Activated gamma-delta T cell treated with Interleukin-2 at 50 U/mL for 16 hours (primary cell): ENCODE measurements around the gene GPR32.
A peak's percentile ranks its signal among the peaks of the same experiment; 100 is the strongest.
"Not testable (repeated sequence)": the region's sequence is repeated elsewhere in the genome, so short reads cannot be mapped to it uniquely, and the experiment has no call there.

Experiments
- DNase-seq: peaks from one replicate; pipeline ENCODE4 v3.0.0-alpha.2; 2020

GPR32 gene

DNA sequence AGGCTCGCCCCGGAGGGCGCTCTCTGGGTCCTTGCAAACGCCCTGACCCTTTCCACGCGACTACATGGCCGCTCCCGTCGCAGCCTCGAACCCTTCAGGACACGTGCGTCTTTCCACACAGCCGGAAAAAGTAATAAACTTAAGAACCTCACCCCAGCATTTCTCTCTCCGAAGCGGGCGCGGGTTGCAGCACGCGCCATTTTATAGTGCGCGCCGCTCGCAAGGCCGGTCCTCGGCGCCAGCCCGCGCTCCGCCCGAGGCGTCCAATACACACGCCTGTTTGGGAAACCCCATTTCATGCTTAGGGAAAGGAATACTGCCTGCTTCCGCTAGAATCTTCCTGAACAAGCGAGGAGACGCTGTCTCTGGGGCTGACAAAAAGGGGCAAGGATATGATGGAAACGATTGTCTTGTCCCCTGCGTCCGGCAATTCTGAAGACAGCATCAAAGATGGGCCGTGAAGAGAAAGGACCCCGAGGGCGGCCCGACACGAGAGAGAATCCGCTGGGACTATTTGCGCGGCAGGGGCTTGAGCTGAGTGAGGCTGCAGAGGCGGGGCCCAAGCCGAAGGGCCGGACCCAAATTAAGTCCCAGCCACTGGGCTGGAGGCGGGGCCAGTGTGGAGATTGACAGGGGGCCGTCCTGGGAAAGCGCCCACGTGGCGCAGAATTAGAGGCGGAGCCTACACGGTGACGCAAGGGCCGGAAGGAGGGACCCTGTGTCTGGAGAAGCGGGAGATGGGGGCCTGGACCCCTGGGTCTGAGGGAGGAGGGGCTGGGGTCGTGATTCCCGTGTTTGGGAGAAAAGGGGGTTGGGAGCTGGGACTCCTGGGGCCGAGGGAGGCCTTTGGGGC, 34.4 kb downstream of the GPR32 start:
- peak; percentile 96 for DNase-seq

DNA sequence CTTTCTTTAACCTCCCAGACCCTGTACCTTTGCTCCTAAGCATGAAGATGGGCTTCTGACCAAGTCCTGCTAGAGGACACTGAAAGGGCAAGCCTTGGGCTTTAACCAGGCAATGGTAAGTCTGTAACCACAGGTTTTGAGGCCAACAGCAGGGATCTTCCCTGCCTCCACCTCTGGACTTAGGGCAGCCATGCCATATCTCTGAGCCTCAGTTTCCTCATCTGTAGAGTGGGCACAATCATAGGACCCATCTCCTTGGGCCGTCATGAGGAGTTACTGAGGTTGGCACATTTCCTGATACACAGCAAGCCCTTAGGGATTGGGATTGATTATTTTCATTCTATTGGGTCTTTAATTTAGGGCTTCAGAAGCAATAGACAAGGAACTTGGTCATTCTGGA, 38.6 kb downstream of the GPR32 start:
- no peak for DNase-seq

DNA sequence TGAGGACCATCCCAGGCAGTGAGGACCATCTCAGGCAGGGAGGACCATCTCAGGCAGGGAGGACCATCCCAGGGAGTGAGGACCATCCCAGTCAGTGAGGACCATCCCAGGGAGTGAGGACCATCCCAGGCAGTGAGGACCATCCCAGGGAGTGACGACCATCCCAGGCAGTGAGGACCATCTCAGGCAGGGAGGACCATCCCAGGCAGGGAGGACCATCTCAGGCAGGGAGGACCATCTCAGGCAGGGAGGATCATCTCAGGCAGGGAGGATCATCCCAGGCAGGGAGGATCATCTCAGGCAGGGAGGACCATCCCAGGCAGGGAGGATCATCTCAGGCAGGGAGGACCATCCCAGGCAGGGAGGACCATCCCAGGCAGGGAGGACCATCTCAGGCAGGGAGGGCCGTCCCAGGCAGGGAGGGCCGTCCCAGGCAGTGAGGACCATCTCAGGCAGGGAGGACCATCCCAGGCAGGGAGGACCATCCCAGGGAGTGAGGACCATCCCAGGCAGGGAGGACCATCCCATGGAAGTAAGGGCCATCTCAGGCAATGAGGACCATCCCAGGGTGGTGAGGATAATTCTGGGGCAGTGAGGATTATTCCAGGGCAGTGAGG, 41.5 kb downstream of the GPR32 start:
- not testable (repeated sequence) for DNase-seq

DNA sequence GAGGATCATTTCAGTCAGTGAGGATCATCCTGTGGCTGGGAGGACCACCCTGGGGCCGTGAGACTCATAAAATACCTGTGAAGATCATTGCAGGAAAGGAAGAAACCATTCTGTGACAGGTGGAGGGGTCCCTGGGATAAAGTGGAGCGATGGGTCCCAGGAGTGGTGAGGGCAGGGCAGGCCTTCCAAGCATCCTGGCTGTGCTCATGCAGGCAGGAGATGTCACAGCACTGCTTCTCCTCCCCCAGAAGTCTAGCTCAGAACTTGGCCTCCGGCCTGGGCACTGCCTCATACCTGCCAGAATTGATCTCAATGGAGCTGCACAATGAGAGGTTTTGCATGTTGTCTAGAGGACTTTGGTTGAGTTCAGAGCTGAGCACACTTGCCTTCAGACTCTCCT, 42.2 kb downstream of the GPR32 start:
- DNase-seq = no peak

DNA sequence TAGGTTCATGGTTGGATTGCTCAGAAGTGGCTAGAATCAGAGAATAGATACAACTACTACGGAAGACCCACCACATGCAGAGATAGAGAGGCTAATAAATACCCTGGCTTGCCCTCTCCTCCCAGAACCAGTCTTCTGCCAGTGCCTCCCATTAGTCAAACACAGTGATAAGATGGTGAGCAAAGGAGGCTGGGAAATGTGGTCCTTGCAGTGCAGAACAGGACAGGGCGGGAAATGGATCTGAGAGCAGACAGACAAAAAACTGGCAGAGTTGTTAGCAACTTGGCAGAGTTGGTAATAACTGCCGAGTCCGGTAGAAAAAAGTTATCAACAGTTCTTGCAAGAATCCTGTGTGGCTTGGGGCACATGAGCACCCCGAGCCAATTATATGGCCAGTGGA, 44.6 kb downstream of the GPR32 start:
- DNase-seq = no peak

DNA sequence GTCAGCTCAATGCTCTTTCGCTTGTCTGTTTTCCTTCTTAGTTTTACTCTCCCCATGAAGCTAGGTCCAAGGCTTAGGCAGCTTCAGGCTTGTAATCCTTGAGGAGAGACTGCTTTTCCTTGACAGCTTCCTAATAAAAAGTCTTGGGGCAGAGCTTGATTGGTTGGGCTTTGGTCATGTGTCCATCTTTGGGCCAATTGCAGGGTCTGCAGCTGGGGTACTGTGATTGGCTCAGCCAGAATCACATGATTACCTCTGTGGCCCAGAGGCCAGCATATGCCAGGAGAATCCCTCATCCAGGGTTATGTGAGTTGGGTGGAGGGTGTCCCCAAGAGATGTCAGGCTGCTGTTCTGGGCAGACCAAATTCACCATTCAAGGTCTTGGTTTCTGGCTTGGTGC, 45.2 kb downstream of the GPR32 start:
- no peak for DNase-seq

DNA sequence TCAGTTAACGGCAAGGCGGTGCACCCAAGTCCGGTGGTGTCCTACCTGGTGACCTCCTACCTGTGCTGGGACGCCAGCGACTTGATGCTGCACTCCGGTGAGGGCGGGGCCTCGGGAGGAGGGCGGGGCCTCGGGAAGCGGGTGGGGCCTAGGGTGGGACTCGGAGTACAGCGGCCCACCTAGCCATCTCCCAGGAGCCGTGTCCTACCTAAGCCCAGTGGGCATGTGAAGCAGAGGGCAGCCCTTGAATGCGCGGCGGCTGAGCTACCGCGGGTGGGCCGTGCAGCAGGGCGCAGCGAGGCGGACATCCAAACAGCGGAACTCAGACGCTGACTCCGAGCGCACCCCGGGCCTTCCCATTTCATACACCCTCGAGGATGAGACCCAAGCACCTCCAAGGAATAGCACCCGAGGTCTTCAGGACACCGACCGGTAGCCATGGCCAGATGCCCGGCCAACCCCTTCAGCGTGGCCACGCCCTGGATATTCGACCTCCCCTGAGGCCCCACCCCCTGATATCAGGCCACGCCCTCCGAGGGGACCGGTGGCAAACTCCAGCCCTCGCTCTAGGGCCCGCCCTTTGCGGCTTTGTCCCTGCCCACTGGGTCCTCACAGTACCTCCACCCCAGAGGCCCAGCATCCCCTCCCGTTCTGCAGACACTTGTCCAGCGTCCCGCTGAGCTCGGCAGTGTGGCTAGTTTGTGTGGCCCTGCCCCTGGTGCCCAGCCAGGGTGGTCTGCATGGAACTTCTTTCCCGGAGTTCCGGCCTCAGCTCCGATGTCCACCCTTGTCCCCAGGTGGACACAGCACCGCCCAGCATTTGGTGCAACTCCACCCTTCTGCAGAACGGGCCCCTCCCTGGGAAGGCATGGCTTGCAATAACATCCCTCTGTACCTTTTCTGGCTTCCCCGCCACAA, 47.9 kb downstream of the GPR32 start:
- no peak for DNase-seq

DNA sequence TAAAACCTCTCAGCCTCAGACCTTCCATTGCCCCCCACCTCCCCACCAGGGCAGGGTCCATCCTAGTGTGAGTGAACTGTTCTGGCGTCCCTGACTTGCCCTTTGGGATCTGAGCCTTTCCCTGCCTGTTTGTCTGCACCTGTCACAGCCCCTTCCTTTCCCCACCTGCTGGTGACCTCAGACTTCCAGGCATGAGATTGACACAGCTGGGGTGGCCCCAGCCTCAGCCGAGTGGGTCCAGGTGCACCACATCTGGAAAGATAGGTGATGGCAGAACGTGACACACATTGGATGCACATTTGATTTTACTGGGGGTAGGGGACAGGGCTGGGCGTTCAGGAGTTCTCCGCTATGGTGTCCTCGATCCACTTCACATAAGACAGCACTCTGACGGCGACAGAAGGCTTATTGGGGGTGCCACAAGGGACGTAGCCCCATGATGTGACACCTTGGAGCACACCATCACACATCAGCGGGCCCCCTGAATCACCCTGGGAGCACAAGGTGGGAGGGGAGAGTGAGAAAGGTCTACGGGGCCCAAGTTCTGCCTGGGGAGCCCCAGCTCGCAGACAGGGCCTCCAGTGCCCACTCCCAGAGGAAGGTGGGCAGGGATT, 48.7 kb downstream of the GPR32 start:
- DNase-seq = no peak

DNA sequence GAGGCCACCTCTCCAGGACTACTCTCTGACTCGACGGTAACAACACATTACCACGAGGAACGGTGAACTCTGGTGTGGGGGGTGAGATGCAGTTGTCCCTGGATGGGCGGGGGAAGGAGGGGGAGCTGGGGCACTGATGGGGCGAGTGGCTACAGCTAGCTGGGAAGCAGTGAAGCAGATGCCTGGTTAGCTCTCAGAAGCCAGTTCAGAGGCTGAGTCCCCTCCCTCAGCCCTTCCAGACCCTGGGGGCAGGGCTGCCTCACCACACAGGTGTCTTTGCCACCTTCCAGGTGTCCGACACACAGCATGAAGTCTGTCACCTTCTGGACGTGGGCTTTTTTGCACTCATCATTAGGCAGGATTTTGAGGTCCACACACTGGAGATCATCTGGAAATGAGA, 49.4 kb downstream of the GPR32 start:
- DNase-seq = no peak

DNA sequence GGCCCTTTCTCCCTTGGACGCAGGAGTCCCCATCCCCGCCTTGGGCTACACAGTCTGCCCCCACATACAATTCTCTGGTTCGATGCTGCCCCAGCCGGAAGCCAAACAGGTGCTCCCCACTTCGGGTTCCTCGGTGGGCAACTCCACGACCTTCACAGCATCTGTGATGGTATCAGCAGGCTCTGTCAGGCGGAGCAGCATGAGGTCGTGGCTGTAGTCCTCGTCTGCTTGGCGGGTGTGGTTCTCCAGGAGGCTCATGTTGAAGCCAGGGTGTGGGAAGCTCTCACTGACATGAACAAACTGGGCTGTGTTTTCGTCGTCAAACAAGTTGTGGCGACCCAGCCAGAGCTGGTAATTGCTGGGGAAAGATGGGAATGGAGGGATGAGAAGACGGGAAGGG, 49.8 kb downstream of the GPR32 start:
- DNase-seq = no peak

DNA sequence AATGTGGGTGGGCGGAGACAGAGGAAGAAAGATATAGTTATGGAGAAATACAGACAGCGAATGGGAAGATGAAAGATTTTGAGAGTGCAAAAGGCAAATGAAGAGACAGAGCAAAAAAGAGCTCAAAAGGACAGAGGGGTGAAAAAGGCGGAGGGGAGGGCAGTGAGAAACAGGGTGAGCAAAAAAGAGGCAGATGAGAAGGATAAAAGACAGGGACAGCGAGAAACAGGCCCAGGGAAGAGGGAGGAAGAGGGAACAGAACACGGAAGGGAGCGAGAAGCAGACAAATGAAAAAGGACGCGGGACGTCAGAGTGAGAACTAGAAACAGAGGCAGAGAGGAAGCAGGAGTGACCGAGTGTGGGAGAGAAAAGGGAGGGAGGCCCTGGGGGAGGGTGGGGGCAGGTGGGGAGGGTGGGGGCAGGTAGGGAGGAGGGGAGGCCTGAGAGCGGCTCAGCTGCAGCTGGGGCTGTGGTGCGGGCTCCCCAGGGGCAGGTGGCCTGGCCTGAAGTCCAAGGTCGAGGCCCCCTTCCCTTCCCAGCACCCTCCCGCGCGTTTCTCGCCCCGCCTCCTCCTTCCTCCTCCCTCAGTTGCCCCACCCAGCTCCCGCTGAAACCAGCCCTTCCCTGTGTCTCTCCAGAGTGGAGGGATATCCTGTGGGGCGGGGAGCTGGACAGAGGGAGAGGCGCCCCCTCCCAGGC, 50.4 kb downstream of the GPR32 start:
- no peak for DNase-seq

DNA sequence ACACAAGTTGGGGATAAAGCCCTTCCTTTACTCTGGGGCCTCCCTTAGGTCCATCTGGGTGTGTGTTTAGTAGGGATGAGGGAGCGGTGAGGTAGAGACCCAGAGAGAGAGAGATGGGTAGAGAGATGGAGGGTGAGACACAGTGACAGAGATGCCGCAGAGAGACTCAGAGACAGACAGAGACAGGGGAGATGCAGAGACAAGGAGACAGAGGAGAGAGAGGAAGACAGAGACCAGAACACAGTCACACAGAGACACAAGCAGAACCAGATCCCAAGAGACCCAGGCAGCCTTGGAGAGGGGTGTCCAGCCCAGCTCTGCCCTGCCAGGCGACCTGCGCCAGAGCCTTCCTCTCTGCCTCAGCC, 51.0 kb downstream of the GPR32 start:
- DNase-seq = no peak
